DND-41 (cell line): Measurements from ENCODE around the gene NPIPA1.
"Not testable (repeated sequence)": the region's sequence is repeated elsewhere in the genome, so short reads cannot be mapped to it uniquely, and the experiment has no call there.

Experiments
- CTCF ChIP-seq: IDR thresholded peaks from 2 replicates; pipeline ENCODE4 v1.5.1; 2012; ENCODE audit warnings: borderline replicate concordance, low read length, moderate library complexity, mild to moderate bottlenecking; ENCODE audit not compliant: poor library complexity, severe bottlenecking; ENCODE audit errors: extremely low read depth
- EZH2 ChIP-seq: IDR thresholded peaks from 3 replicates; pipeline ENCODE4 v1.6.1; 2012; ENCODE audit warnings: borderline replicate concordance, low read depth, mild to moderate bottlenecking, moderate library complexity, low read length, inconsistent platforms; ENCODE audit not compliant: severe bottlenecking

DNA sequence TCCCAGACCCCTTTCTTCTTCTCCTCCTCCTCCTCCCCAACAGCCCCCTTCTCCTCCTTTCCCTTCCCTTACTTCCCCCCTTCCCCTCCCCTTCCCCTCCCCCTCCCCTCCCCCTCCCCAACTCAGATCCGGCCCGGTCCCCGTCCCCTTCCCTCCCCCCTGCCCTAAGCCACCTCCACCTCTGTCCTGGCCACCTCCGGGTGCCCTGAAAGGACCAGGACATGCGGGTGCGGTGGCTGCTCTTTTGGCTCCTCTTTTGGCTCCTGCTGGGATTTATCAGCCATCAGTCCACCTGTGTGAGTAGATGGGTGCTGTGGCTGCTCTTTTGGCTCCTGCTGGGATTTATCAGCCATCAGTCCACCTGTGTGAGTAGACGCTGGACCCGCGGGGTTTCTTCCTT lies 751 bp downstream of the NPIPA1 start:
- TF ChIP-seq CTCF, EZH2: not testable (repeated sequence)
